ENCODE data around the gene C3orf18.

C3orf18 gene

DNA sequence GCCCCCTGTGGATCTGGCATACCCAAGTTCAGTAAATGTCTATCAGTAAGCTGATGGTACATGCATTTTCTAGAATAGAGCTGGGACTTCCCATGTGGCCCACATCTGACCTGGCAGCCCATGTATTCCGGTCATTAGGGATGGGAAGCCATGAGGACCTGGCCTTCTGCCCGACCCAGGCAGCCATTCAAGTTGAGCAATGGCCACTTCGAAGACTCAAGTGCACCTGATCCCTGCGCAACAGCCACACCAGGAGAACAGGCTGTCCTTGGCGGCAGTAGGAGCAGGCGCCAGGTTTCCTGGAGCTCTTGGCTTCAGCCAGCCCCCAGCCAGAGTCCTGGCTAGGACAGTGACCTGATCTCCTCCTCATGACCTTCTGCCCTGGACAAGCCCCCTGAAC lies 16.4 kb upstream of the C3orf18 start:
- no peak for DNase-seq (ENCODE audit: low read depth)
- in situ Hi-C loops (cut with HindIII; ENCODE audit: low sequenced_read_pairs): no loop called here
- TF ChIP-seq, protein P1, sequence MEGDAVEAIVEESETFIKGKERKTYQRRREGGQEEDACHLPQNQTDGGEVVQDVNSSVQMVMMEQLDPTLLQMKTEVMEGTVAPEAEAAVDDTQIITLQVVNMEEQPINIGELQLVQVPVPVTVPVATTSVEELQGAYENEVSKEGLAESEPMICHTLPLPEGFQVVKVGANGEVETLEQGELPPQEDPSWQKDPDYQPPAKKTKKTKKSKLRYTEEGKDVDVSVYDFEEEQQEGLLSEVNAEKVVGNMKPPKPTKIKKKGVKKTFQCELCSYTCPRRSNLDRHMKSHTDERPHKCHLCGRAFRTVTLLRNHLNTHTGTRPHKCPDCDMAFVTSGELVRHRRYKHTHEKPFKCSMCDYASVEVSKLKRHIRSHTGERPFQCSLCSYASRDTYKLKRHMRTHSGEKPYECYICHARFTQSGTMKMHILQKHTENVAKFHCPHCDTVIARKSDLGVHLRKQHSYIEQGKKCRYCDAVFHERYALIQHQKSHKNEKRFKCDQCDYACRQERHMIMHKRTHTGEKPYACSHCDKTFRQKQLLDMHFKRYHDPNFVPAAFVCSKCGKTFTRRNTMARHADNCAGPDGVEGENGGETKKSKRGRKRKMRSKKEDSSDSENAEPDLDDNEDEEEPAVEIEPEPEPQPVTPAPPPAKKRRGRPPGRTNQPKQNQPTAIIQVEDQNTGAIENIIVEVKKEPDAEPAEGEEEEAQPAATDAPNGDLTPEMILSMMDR (IDR thresholded peaks at IDR 0.05; ENCODE audit: low read depth, low read length, missing control alignments): no peak
- H3K4me3 ChIP-seq (ENCODE audit: low read depth, low read length): no peak overlapping the region

DNA sequence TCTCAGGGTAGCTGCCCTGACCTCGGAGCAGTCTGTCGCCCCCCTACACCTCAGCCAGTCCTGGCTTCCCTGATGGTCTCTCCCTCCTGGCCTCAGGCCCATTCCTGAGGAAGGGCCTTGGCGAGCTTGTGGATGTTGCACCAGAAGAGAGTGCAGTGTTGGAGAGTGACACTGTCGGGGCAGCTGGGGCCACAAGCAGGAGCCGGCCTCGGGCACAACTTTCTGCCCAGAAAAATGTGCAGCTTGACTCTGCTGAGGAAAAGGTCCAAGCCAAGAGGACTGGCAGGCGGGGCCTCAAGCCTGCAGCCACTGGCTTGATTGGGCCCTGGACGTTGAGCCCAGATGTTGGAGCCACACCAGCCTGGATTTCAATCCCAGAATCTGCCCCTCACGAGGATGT lies 14.5 kb upstream of the C3orf18 start:
- in situ Hi-C loops (cut with HindIII; ENCODE audit: low sequenced_read_pairs): no loop called here
- no peak for DNase-seq (ENCODE audit: low read depth)
- no peak overlapping the region for H3K4me3 ChIP-seq (ENCODE audit: low read depth, low read length)
- TF ChIP-seq, protein P1 (IDR thresholded peaks at IDR 0.05; ENCODE audit: low read depth, low read length, missing control alignments): no peak

DNA sequence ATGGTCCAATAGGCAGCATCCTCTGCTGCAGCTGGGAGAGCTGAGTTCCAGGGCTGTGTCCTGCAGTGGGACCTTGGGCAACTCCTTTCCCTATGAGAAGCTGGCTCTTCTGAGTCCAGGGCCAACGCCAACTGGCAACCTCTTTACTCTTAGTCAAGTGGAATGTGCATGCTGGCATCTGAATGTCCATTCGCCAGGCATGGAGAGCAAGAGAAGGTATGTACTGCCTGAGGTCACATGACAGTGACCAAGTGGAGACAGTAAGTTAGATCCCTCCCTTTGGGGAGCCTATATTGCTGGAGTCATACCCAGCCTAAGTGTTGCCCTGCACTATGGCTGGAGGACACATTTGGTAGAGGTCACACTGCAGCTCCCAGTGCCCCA lies 13.9 kb upstream of the C3orf18 start:
- DNase-seq (ENCODE audit: low read depth): no peak
- no peak overlapping the region for H3K4me3 ChIP-seq (ENCODE audit: low read depth, low read length)
- in situ Hi-C loops (cut with HindIII; ENCODE audit: low sequenced_read_pairs): no loop called here
- TF ChIP-seq, protein P1 (IDR thresholded peaks at IDR 0.05; ENCODE audit: low read depth, low read length, missing control alignments): no peak

DNA sequence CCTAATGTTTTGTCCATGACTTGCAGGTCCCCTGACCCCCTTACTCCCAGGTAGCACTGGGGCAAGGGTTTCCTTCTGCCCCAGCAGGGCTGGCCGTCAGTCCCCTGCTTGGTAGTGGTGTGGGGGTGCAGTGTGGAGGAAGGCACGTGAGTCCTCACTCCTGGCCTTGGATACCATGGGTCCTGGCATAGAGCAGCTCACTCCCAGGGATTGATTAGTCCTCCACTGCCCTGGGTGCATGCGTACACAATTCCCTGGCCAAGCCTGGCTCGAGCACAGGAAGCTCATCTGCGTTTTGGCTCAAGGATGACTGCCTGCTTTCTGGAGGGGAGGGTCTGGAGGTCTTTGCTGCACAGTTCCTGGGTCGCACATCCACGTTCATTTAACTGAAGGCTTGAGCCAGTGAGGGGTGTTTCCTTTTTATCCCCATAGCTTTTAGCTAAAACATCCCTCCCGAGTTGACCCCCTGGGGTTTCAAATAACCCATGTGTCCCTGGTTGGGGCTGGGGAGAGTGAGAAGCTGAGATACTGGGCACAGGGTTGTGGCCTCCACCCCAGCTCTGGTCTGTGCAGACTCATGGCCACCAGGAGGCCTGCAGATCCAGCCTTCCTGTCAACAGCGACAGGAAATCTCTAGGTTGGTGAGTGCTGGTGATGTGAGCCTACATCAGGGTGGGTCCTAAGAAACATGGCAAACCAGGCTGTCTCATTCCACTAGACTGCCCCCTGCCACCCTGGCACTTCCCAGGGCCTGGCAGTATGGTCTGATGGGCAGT lies 13.3 kb upstream of the C3orf18 start:
- in situ Hi-C loops (cut with HindIII; ENCODE audit: low sequenced_read_pairs): no loop called here
- no peak for DNase-seq (ENCODE audit: low read depth)
- TF ChIP-seq, protein P1 (IDR thresholded peaks at IDR 0.05; ENCODE audit: low read depth, low read length, missing control alignments): no peak
- no peak overlapping the region for H3K4me3 ChIP-seq (ENCODE audit: low read depth, low read length)

DNA sequence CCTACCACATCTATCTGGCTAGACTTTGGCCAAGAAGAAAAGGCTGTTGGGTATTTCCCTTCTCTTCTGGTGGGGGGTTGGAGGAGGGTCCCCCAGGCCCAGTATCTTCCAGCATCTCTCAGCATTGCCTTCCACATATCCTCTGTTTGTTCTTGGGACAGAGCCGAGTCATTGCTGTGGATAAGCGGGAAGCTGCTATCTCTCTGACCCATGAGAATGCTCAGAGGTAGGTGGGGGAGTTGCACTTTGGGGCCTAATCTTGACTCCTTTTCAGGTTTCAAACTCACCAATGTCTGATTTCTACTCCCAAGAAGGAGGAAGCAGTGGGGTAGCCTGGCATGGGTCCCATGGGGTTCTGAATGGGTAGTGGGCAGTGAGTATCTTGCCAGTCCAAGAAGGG lies 9.8 kb upstream of the C3orf18 start:
- in situ Hi-C loops (cut with HindIII; ENCODE audit: low sequenced_read_pairs): no loop called here
- DNase-seq (ENCODE audit: low read depth): no peak
- TF ChIP-seq, protein P1 (IDR thresholded peaks at IDR 0.05; ENCODE audit: low read depth, low read length, missing control alignments): no peak
- H3K4me3 ChIP-seq (ENCODE audit: low read depth, low read length): no peak overlapping the region

DNA sequence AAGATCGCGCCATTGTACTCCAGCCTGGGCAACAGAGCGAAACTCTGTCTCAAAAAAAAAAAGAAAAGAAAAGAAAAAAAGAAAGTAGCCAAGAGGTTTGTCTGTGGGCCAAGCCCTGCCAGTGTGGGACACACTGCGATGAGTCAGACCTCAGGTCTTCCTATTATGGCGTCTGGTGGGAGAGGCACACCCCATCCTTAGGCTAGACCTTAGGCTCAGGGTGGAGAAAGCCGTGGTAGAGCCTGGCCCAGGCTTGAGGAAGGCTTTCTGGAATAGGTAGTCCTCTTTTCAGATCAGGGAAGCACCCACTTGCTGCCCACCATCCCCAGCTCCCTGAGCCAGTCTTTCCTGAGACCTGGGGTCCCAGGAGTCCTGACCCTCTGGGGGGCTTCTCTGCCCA lies 7.8 kb upstream of the C3orf18 start:
- TF ChIP-seq, protein P1 (IDR thresholded peaks at IDR 0.05; ENCODE audit: low read depth, low read length, missing control alignments): no peak
- DNase-seq (ENCODE audit: low read depth): no peak
- in situ Hi-C loops (cut with HindIII; ENCODE audit: low sequenced_read_pairs): no loop called here
- H3K4me3 ChIP-seq (ENCODE audit: low read depth, low read length): no peak overlapping the region

All from astrocyte of the cerebellum (primary cell).